Measurements from ENCODE around the gene LANCL2. TPM values are rescaled to one million over a fixed set of nuclear protein-coding genes. Genes with fewer than 3 reads are reported as not detected.
"Not testable (repeated sequence)": the region's sequence is repeated elsewhere in the genome, so short reads cannot be mapped to it uniquely, and the experiment has no call there.

LANCL2 gene
- total RNA-seq, 1 donor from 2014 or later, result 21.3 TPM

DNA sequence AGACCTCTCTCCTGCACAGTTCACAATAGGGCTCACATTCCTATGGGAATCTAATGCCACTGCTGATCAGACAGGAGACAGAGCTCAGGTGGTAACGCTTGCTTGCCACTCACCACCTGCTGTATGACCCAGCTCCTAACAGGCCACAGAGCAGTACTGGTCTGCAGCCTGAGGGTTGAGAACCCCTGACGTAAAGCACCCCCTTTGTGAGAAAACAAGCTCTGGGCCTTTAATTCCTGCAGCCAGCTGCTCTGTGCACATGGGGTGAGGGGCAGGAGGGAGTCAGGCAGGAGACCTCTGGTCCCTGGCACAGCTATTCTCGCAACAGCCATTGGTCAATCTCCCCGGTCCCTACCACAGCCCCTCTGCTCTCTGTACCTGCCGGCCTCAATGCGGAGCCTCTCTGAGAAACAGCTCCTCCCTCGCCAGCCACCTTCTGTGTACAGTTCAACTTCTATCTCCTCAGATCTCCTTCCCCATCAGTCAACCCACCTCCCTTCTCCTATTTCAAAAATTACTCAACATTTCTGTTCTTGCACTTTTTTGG lies 102.0 kb downstream of the LANCL2 start:
- Mint-ChIP-seq H3K4me1 (ENCODE audit: low read depth) (no peaks in the 10 kb centered on the region), H3K36me3 (ENCODE audit: low read depth) (peaks cover 39% of the 10 kb centered on the region), H3K4me3 (ENCODE audit: unreplicated experiment) (no peak overlapping the region), H3K27ac (ENCODE audit: unreplicated experiment) (no peak overlapping the region), H3K27me3 (ENCODE audit: low read depth) (no peaks in the 10 kb centered on the region), H3K9me3 (ENCODE audit: low read depth) (peaks cover 13% of the 10 kb centered on the region)
- TF ChIP-seq, protein P1, sequence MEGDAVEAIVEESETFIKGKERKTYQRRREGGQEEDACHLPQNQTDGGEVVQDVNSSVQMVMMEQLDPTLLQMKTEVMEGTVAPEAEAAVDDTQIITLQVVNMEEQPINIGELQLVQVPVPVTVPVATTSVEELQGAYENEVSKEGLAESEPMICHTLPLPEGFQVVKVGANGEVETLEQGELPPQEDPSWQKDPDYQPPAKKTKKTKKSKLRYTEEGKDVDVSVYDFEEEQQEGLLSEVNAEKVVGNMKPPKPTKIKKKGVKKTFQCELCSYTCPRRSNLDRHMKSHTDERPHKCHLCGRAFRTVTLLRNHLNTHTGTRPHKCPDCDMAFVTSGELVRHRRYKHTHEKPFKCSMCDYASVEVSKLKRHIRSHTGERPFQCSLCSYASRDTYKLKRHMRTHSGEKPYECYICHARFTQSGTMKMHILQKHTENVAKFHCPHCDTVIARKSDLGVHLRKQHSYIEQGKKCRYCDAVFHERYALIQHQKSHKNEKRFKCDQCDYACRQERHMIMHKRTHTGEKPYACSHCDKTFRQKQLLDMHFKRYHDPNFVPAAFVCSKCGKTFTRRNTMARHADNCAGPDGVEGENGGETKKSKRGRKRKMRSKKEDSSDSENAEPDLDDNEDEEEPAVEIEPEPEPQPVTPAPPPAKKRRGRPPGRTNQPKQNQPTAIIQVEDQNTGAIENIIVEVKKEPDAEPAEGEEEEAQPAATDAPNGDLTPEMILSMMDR (IDR thresholded peaks at IDR 0.05), result no peak
- DNase-seq (ENCODE audit: low spot score), result no peak

DNA sequence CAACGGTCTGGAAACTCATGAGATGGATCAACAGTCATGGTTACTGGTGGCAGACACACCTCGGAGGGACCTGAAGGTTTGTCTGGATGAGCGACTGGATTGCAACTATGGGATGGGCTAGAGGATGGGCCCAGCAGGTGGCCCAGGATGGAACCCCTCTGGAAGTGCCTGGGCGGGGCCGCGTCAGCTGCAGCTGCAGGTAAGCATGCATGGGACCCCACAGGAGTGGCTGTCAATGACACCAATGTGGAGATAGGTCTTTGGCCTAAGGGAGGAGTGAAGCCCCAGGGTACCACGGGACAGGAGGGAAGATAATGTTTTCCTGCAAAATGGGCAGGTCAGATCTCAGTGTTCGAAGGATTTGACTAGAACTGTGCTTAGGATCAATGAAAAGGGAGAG lies 103.4 kb downstream of the LANCL2 start:
- H3K27ac Mint-ChIP-seq (ENCODE audit: unreplicated experiment), result no peak overlapping the region
- H3K36me3 Mint-ChIP-seq (ENCODE audit: low read depth), result peaks cover 31% of the 10 kb centered on the region
- TF ChIP-seq, protein P1 (IDR thresholded peaks at IDR 0.05), result no peak
- no peaks in the 10 kb centered on the region for H3K4me1 Mint-ChIP-seq (ENCODE audit: low read depth)
- H3K4me3 Mint-ChIP-seq (ENCODE audit: unreplicated experiment), result no peak overlapping the region
- H3K27me3 Mint-ChIP-seq (ENCODE audit: low read depth), result no peaks in the 10 kb centered on the region
- peaks cover 5% of the 10 kb centered on the region for H3K9me3 Mint-ChIP-seq (ENCODE audit: low read depth)
- DNase-seq (ENCODE audit: low spot score), result no peak

DNA sequence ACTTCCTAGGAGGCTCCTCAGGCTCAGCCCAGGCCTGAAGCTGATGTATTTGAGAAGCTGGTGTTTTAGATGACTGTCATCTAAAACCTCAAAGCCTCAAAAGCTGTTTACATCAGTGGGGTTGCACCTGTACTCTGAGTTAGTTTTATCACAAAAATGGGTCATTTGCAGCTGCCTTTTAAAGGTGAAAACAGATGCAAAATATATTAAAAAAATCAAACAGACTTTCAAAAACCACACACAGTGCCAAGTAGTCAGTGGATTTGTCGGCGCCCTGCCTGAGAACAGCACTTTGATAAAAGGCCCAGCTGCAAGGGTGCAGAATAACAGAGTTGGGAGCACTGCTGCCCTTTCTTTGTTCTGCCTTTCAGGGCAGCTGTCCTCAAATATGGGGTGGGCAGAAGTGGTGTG lies 104.1 kb downstream of the LANCL2 start:
- DNase-seq (ENCODE audit: low spot score), result no peak
- TF ChIP-seq, protein P1 (IDR thresholded peaks at IDR 0.05), result no peak
- no peaks in the 10 kb centered on the region for H3K27me3 Mint-ChIP-seq (ENCODE audit: low read depth)
- no peak overlapping the region for H3K27ac Mint-ChIP-seq (ENCODE audit: unreplicated experiment)
- H3K9me3 Mint-ChIP-seq (ENCODE audit: low read depth), result peaks cover 5% of the 10 kb centered on the region
- no peak overlapping the region for H3K4me3 Mint-ChIP-seq (ENCODE audit: unreplicated experiment)
- no peaks in the 10 kb centered on the region for H3K4me1 Mint-ChIP-seq (ENCODE audit: low read depth)
- H3K36me3 Mint-ChIP-seq (ENCODE audit: low read depth), result peaks cover 24% of the 10 kb centered on the region

DNA sequence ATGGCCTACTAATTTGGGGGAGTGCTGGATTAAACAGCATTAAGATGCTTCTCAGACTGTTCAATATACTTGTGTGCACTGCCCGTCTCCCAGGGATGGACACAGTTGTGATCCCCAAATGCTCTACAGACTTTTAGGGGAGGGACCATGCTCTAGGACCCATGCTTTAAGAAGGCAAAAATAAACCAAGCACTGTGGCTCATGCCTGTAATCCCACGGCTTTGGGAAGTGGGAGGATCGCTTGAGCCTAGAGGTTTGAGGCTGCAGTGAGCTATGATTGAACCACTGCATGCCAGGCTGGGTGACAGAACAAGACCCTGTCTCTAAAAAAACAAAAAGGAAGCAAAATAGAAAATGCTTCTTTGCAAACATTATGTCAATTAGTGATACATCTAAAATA lies 104.6 kb downstream of the LANCL2 start:
- H3K4me1 Mint-ChIP-seq (ENCODE audit: low read depth), result no peaks in the 10 kb centered on the region
- DNase-seq (ENCODE audit: low spot score), result no peak
- H3K9me3 Mint-ChIP-seq (ENCODE audit: low read depth), result peaks cover 5% of the 10 kb centered on the region
- no peaks in the 10 kb centered on the region for H3K27me3 Mint-ChIP-seq (ENCODE audit: low read depth)
- H3K27ac Mint-ChIP-seq (ENCODE audit: unreplicated experiment), result no peak overlapping the region
- H3K36me3 Mint-ChIP-seq (ENCODE audit: low read depth), result peaks cover 21% of the 10 kb centered on the region
- no peak overlapping the region for H3K4me3 Mint-ChIP-seq (ENCODE audit: unreplicated experiment)
- TF ChIP-seq, protein P1 (IDR thresholded peaks at IDR 0.05), result no peak

DNA sequence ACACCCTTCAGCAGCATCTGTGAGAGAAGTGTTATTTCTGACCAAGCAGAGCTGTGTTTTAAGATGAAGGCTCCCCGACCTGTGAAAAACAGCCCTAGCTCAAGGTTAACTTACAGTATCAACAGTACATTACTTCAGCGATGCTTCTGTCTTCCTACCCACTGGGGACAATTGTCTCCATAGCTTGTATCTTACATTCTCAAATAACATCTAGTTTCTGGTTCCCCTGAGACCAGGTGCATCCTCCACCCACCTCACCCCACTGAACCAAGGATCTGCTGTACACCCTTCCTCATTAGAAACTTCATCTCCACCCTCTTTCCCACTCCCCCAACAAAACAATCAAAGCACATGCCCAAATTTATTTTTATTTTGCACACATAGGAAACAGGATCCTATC lies 105.1 kb downstream of the LANCL2 start:
- Mint-ChIP-seq H3K36me3 (ENCODE audit: low read depth) (peaks cover 17% of the 10 kb centered on the region), H3K27ac (ENCODE audit: unreplicated experiment) (no peak overlapping the region), H3K4me1 (ENCODE audit: low read depth) (peaks cover 2% of the 10 kb centered on the region), H3K27me3 (ENCODE audit: low read depth) (no peaks in the 10 kb centered on the region), H3K9me3 (ENCODE audit: low read depth) (peaks cover 5% of the 10 kb centered on the region), H3K4me3 (ENCODE audit: unreplicated experiment) (no peak overlapping the region)
- DNase-seq (ENCODE audit: low spot score), result no peak
- TF ChIP-seq, protein P1 (IDR thresholded peaks at IDR 0.05), result no peak

DNA sequence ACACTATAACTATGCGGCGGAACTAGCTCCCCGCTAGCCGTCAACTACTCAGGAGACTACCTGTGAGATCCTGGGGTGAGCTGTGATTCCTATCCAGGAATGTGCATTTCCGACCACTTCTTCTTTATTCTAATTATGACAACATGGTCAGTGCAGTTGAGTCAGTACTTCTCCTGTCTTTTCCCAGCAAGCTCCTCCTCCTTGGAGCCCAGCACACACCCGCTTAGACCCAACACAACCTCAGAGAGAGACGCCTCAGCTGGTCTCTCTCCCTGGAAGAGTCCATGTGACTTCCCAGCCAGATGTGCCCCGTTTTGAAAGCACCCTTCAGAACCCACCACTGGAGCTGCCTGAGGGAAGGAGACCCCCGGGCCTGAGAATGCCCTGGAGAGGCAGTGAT lies 106.5 kb downstream of the LANCL2 start:
- H3K9me3 Mint-ChIP-seq (ENCODE audit: low read depth); H3K27ac Mint-ChIP-seq (ENCODE audit: unreplicated experiment); H3K27me3 Mint-ChIP-seq (ENCODE audit: low read depth); H3K4me3 Mint-ChIP-seq (ENCODE audit: unreplicated experiment); DNase-seq (ENCODE audit: low spot score): not testable (repeated sequence)
- H3K36me3 Mint-ChIP-seq (ENCODE audit: low read depth), result peaks cover 14% of the 10 kb centered on the region
- H3K4me1 Mint-ChIP-seq (ENCODE audit: low read depth), result peaks cover 10% of the 10 kb centered on the region

DNA sequence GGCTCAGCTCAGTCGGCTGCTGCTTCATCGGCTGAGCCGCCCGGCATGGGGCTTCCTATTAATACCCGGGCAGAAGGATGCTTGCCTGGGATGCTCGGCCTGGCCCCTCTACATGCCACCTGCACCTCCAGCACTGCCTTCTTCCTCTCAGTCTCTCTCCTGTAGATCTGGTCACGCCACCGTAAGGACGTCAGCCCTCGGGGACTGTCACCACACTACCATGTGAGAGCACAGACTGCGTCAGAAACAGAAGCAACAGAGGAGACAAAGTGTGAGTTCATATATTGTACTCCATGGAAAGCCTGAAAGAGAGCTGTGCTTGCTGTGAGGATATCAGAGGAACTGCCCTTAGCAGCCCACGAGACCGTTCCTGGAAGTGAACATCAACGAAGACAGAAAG lies 107.3 kb downstream of the LANCL2 start:
- not testable (repeated sequence) for H3K9me3 Mint-ChIP-seq (ENCODE audit: low read depth); DNase-seq (ENCODE audit: low spot score); H3K4me3 Mint-ChIP-seq (ENCODE audit: unreplicated experiment); H3K27ac Mint-ChIP-seq (ENCODE audit: unreplicated experiment); H3K27me3 Mint-ChIP-seq (ENCODE audit: low read depth)
- Mint-ChIP-seq H3K4me1 (ENCODE audit: low read depth) (peaks cover 18% of the 10 kb centered on the region), H3K36me3 (ENCODE audit: low read depth) (peaks cover 12% of the 10 kb centered on the region)

All from chondrocyte (in vitro differentiated cells).